Neural crest cell (in vitro differentiated cells): ENCODE measurements around the gene PRDM10. TPM values are rescaled to one million over a fixed set of nuclear protein-coding genes. Genes with fewer than 3 reads are reported as not detected.

Experiments used
- DNase-seq: peaks from one replicate; pipeline ENCODE4 v3.0.0; 2021; ENCODE audit warnings: low read depth, mixed read lengths, low spot score
- H3K27ac Mint-ChIP-seq: one replicate; pipeline ENCODE4 v1.8.0; 2021; ENCODE audit warnings: mild to moderate bottlenecking, mixed read lengths; ENCODE audit not compliant: unreplicated experiment
- H3K27me3 Mint-ChIP-seq: 2 replicates; pipeline ENCODE4 v1.8.0; 2021; ENCODE audit warnings: low read depth, mild to moderate bottlenecking, mixed read lengths
- H3K36me3 Mint-ChIP-seq: 2 replicates; pipeline ENCODE4 v1.8.0; 2021; ENCODE audit warnings: low read depth, mild to moderate bottlenecking, mixed read lengths
- H3K4me1 Mint-ChIP-seq: 2 replicates; pipeline ENCODE4 v1.8.0; 2021; ENCODE audit warnings: mixed read lengths
- H3K4me3 Mint-ChIP-seq: one replicate; pipeline ENCODE4 v1.8.0; 2021; ENCODE audit warnings: mild to moderate bottlenecking, mixed read lengths
- H3K9me3 Mint-ChIP-seq: 2 replicates; pipeline ENCODE4 v1.8.0; 2021; ENCODE audit warnings: mixed read lengths
- CTCF ChIP-seq: fragments of 200-600 bp; sonication (generic); conservative IDR thresholded peaks from 2 replicates; pipeline ENCODE4 v1.5.0; 2021; ENCODE audit warnings: antibody characterized with exemption, mild to moderate bottlenecking
- total RNA-seq: library from RNA; stranded (reverse); gene quantifications from 2 replicates; pipeline ENCODE4 v1.2.1, GENCODE V29; 2021

The PRDM10 gene
- total RNA-seq, 1 donor from 2014 or later: 18.5 TPM

- H3K4me3 Mint-ChIP-seq: no peak overlapping the region
- no peak for TF ChIP-seq CTCF
- no peaks in the 10 kb centered on the region for H3K36me3 Mint-ChIP-seq
- no peak overlapping the region for H3K27ac Mint-ChIP-seq
- no peak for DNase-seq
- no peaks in the 10 kb centered on the region for H3K27me3 Mint-ChIP-seq
- H3K9me3 Mint-ChIP-seq: peaks cover 3% of the 10 kb centered on the region
- H3K4me1 Mint-ChIP-seq: no peaks in the 10 kb centered on the region
Measured at GRCh38 chr11:130043575-130043974, 40.9 kb upstream of the PRDM10 start.

DNA sequence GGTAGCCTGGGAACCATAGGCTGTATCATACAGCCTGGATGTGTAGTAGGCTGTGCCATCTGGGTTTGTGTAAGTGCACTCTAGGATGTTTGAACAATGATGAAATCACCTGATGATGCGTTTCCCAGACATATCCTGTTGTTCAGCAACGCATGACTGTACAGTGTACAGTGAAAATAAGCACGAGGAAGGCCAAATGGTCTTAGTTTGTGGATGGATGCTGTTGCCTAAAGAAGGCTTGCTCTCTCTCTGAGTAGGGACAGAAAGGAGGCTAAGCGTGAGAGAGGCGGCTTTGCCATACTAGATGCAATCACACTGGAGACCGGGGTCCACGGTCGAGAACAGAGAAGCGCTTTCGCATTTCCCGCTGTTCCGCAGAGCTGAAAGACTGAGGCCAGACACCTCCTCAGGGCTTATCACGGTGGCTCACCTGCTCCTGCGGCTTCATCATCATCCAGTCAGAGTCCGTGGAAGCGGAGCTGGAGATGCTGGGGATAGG is 39.5 kb upstream of the PRDM10 start:
- Mint-ChIP-seq H3K4me3 (no peak overlapping the region), H3K27me3 (no peaks in the 10 kb centered on the region), H3K27ac (no peak overlapping the region), H3K4me1 (peaks cover 10% of the 10 kb centered on the region), H3K9me3 (peaks cover 3% of the 10 kb centered on the region), H3K36me3 (no peaks in the 10 kb centered on the region)
- TF ChIP-seq CTCF: no peak
- no peak for DNase-seq

- Mint-ChIP-seq H3K4me1 (peaks cover 14% of the 10 kb centered on the region), H3K27ac (no peak overlapping the region), H3K4me3 (no peak overlapping the region), H3K36me3 (no peaks in the 10 kb centered on the region), H3K27me3 (no peaks in the 10 kb centered on the region), H3K9me3 (peaks cover 3% of the 10 kb centered on the region)
- TF ChIP-seq CTCF: no peak
- DNase-seq: no peak
Measured at GRCh38 chr11:130040281-130040940, 37.8 kb upstream of the PRDM10 start.

- peaks cover 14% of the 10 kb centered on the region for H3K4me1 Mint-ChIP-seq
- no peak for TF ChIP-seq CTCF
- H3K4me3 Mint-ChIP-seq: no peak overlapping the region
- DNase-seq: no peak
- H3K27ac Mint-ChIP-seq: no peak overlapping the region
- no peaks in the 10 kb centered on the region for H3K27me3 Mint-ChIP-seq
- no peaks in the 10 kb centered on the region for H3K36me3 Mint-ChIP-seq
- H3K9me3 Mint-ChIP-seq: no peaks in the 10 kb centered on the region
Measured at GRCh38 chr11:130037881-130038585, 35.4 kb upstream of the PRDM10 start.

GRCh38 chr11:130037058-130037457 is 34.4 kb upstream of the PRDM10 start:
- Mint-ChIP-seq H3K27me3 (no peaks in the 10 kb centered on the region), H3K36me3 (no peaks in the 10 kb centered on the region), H3K9me3 (no peaks in the 10 kb centered on the region), H3K4me3 (no peak overlapping the region), H3K27ac (no peak overlapping the region), H3K4me1 (peaks cover 14% of the 10 kb centered on the region)
- no peak for TF ChIP-seq CTCF
- DNase-seq: no peak
